ENCODE data around the gene PALM3. TPM values are rescaled to one million over a fixed set of nuclear protein-coding genes. Genes with fewer than 3 reads are reported as not detected.
A peak's percentile ranks its signal among the peaks of the same experiment; 100 is the strongest.

Gene PALM3
- total RNA-seq, 1 experiment from 2014 or later, result 8.1 TPM

- H3K4me3 ChIP-seq (ENCODE audit: insufficient read depth, low read depth, low read length), result no peak overlapping the region
- H3K27me3 ChIP-seq (ENCODE audit: control insufficient read depth, insufficient read depth, low read length), result no peaks in the 10 kb centered on the region
- 0 out of 2 replicates have a peak, but pooled peaks cover 1% of the 10 kb centered on the region for H3K36me3 ChIP-seq (replicated peaks; ENCODE audit: control insufficient read depth, insufficient read depth, low read length)
- DNase-seq, result no peak
These were observed 33.0 kb upstream of the PALM3 start for GRCh38 chr19:14094854-14095253.

GRCh38 chr19:14093117-14093823 is 31.4 kb upstream of the PALM3 start:
- H3K4me3 ChIP-seq (ENCODE audit: insufficient read depth, low read depth, low read length), result no peak overlapping the region
- no peak for DNase-seq
- H3K27me3 ChIP-seq (ENCODE audit: control insufficient read depth, insufficient read depth, low read length), result peaks cover 6% of the 10 kb centered on the region
- peaks cover 3% of the 10 kb centered on the region for H3K36me3 ChIP-seq (replicated peaks; ENCODE audit: control insufficient read depth, insufficient read depth, low read length)

GRCh38 chr19:14091813-14092462 is 30.1 kb upstream of the PALM3 start:
- H3K27me3 ChIP-seq (ENCODE audit: control insufficient read depth, insufficient read depth, low read length), result peaks cover 9% of the 10 kb centered on the region
- peak; percentile 79 for DNase-seq
- H3K36me3 ChIP-seq (replicated peaks; ENCODE audit: control insufficient read depth, insufficient read depth, low read length), result peaks cover 3% of the 10 kb centered on the region
- peak overlapping the region; percentile 66 for H3K4me3 ChIP-seq (ENCODE audit: insufficient read depth, low read depth, low read length)

DNA sequence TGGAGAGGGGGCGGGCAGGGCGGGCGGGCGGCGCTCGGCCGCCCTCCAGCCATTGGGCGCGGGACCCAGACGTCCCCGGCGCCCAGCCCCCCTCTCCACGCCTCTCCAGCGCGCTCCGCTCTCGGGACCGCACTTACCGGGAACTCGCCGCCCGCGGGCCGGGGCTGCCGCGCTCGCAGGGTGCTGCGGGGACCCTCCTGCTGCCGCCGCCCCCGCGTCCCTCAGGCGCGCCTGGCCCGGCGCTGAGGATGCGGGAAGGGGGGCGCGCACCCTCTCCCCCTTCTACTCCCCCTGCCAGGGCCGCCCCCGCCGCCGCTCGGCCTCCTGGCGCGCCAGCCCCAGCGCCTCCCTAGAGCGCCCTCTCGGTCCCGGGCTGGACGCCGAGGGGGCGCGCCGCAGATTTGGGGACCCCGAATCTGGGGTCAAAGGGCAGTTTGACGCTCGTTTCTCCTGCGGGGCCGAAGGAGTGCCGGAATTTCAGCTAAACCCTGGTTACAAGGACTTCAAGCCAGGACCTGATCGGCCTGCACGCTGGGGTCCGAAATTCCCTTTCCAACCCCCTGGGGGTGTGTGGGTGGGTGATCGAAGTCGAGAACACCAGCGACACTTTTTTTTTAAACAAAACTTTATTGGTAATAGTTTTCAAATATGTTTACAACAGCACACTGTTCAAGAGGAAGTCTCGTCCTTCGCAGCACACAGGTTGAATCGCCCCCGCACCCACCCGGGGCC is 29.4 kb upstream of the PALM3 start:
- H3K4me3 ChIP-seq (ENCODE audit: insufficient read depth, low read depth, low read length), result peak overlapping the region; percentile 66
- peak; percentile 97 for DNase-seq
- peaks cover 2% of the 10 kb centered on the region for H3K36me3 ChIP-seq (replicated peaks; ENCODE audit: control insufficient read depth, insufficient read depth, low read length)
- peaks cover 9% of the 10 kb centered on the region for H3K27me3 ChIP-seq (ENCODE audit: control insufficient read depth, insufficient read depth, low read length)

DNA sequence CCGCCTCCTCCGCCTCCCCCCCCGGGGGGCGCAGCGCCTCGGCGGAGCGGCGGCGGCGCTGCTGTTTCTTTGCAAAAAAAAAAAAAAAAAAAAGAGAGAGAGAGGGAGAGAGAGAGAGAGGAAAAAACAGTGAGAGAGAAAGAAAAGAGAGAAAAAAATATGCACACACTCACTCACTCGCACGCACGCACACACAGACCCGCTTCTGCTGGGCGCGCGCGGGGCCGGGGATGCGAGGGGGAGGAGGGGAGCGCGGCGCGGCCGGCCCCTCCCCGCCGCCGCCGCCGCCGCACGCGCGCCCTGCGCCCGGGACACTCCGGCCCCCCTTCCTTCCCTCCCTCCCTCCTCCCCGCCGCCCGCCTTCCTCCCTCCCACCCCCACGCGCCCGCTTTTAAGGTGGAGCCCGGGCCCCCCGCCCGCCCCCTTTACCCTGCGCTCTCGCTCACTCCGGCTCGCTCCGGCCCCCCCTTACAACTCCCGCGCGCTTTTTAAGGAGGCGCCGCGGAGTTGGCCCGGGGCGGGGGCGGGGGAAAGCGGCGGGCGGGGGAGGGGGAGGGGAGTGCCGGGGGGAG is 28.7 kb upstream of the PALM3 start, which contains the start of gene SAMD1:
Gene SAMD1, minus strand, starts transcription at position 243 of the 572 bp plus-strand sequence.
- Histone ChIP-seq H3K27me3 (ENCODE audit: control insufficient read depth, insufficient read depth, low read length) (peaks cover 12% of the 10 kb centered on the region), H3K4me3 (ENCODE audit: insufficient read depth, low read depth, low read length) (peak within 1 kb of the TSS; percentile 66), H3K36me3 (replicated peaks; ENCODE audit: control insufficient read depth, insufficient read depth, low read length) (peaks cover 2% of the 10 kb centered on the region)
- DNase-seq, result peak; percentile 97

DNA sequence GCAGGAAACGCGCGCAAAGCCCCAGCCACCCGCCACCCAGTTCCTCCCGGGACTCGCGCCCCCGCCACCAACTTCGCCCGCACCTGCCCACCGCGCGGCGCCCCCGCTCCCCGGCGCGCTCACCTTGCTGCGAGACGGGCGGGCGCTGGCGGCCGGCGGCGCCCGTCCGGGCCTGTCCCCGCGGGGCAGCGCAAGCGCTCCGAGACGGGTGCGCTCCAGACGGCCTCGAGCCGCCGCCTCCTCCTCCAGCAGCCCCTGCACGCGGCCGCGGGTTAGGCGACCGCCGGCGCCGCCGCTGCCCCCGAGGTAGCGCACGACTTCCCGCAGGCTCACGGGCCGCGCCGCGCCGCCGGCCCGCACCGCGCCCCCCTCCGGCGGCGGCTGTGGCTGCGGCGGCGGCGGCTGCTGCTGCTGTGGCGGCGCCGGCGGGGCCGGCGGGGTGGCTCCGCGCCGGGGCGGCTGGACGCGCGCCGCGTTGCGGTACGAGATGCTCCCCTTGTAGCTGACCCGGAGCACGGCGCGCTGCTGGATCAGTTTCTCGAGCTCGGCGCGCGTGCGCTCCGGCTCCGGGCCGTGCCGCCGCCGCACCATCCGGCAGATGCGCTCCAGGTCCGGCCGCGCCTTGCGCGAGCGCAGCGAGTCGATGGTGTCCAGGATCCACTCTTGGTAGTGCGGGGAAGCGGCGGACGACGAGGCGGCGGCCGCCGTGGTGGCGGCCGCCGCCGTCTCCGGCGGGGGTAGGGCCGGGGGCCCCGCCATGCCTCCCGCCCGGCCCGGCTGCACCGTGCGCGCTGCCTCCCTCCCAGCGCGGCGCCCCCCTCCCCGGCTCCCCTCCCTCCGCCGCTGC is 28.0 kb upstream of the PALM3 start:
- H3K36me3 ChIP-seq (replicated peaks; ENCODE audit: control insufficient read depth, insufficient read depth, low read length), result peaks cover 2% of the 10 kb centered on the region
- H3K4me3 ChIP-seq (ENCODE audit: insufficient read depth, low read depth, low read length), result peak overlapping the region; percentile 66
- DNase-seq, result peak; percentile 92
- peaks cover 16% of the 10 kb centered on the region for H3K27me3 ChIP-seq (ENCODE audit: control insufficient read depth, insufficient read depth, low read length)

- Histone ChIP-seq H3K36me3 (replicated peaks; ENCODE audit: control insufficient read depth, insufficient read depth, low read length) (peaks cover 2% of the 10 kb centered on the region), H3K27me3 (ENCODE audit: control insufficient read depth, insufficient read depth, low read length) (peaks cover 17% of the 10 kb centered on the region), H3K4me3 (ENCODE audit: insufficient read depth, low read depth, low read length) (peak overlapping the region; percentile 66)
- DNase-seq, result peak; percentile 74
These were observed 27.5 kb upstream of the PALM3 start for GRCh38 chr19:14089412-14089661.

GRCh38 chr19:14088634-14089411 is 26.9 kb upstream of the PALM3 start:
- Histone ChIP-seq H3K36me3 (replicated peaks; ENCODE audit: control insufficient read depth, insufficient read depth, low read length) (peaks cover 2% of the 10 kb centered on the region), H3K4me3 (ENCODE audit: insufficient read depth, low read depth, low read length) (peak overlapping the region; percentile 66), H3K27me3 (ENCODE audit: control insufficient read depth, insufficient read depth, low read length) (peaks cover 17% of the 10 kb centered on the region)
- peak; percentile 45 for DNase-seq

DNA sequence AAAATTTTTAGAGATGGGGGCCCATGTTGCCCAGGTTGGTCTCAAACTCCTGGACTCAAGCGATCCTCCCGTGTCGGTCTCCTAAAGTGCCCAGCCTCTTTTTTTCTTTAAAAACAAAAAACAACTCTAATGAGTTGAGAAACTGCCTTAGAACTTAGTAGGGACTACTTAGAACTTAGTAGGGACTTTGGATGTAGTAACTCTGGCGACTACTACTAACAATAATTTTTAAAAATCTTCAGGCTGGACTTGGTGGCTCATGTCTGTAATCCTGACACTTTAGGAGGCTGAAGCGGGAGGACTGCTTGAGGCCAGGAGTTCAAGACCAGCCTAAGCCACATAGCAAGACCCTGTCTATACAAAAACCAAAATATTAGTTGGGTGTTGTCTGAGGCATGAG is 24.2 kb upstream of the PALM3 start:
- H3K27me3 ChIP-seq (ENCODE audit: control insufficient read depth, insufficient read depth, low read length), result peaks cover 21% of the 10 kb centered on the region
- H3K4me3 ChIP-seq (ENCODE audit: insufficient read depth, low read depth, low read length), result peak overlapping the region; percentile 39; the same call in 1 of the 2 replicates
- DNase-seq, result no peak
- peaks cover 2% of the 10 kb centered on the region for H3K36me3 ChIP-seq (replicated peaks; ENCODE audit: control insufficient read depth, insufficient read depth, low read length)

- peak; percentile 71 for DNase-seq
- Histone ChIP-seq H3K36me3 (replicated peaks; ENCODE audit: control insufficient read depth, insufficient read depth, low read length) (peaks cover 2% of the 10 kb centered on the region), H3K27me3 (ENCODE audit: control insufficient read depth, insufficient read depth, low read length) (peaks cover 21% of the 10 kb centered on the region), H3K4me3 (ENCODE audit: insufficient read depth, low read depth, low read length) (peak within 1 kb of the TSS; percentile 39)
These were observed 23.6 kb upstream of the PALM3 start, which contains the start of gene C19orf67 for GRCh38 chr19:14085309-14085995. C19orf67 (minus strand) TSS chr19:14085783; CDS start chr19:14085627, 156 bp downstream.

DNA sequence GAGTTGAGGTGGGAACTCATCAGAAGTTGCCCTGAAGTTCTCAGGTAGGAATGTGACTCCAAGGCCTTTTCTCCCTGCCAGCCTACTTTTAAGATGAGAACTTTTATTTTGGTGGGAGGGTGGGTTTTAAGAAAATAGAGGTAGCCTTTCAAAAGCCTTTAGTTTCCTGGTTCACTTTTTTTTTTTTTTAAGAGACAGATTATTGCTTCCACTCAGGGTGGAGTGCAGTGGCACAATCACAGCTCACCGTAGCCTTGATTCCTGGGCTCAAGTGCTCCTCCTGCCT is 20.7 kb upstream of the PALM3 start:
- Histone ChIP-seq H3K36me3 (replicated peaks; ENCODE audit: control insufficient read depth, insufficient read depth, low read length) (no peaks in the 10 kb centered on the region), H3K4me3 (ENCODE audit: insufficient read depth, low read depth, low read length) (no peak overlapping the region), H3K27me3 (ENCODE audit: control insufficient read depth, insufficient read depth, low read length) (peaks cover 14% of the 10 kb centered on the region)
- no peak for DNase-seq

DNA sequence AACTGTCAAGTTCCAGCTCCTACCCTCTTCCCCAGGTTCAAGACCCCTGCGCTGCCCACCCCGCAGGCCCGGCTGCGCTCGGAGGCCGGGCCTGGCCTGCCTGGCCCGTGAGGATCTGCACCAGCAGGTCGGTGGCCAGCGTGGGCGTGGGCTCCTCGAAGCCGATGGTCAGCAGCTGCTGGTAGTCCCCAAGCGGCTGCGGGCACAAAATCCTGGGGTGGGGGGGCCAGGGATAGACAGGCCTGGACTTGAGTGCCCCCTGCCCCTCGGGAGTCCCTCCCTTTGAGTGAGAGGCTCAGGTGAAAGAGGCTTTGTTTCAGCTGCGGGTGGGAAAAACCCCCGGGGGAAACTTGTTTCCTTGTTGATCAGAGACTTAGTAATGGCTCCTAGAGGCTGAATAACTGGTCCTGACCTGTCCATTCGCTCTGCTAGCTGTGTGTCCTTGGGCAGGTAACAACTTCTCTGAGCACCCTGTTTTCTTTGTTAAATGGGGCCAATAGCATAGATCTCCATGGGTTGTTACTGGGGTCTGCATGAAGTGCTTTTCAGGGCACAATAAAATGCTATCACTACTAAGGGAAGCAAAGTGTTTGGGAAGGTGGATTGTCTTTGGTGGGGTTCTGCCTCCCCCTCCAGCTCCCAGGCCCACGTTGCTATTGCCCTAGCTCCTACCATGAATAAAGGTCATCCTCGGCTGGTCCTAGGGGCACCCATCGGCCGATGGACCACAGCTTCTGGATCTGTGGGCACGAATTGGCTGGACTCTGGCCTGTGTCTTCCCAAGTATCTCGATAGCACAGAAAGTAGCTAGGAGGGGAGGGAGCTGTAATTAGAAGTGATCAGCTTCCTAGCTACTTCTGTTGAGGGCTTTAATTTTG is 20.2 kb upstream of the PALM3 start:
- H3K4me3 ChIP-seq (ENCODE audit: insufficient read depth, low read depth, low read length), result peak overlapping the region; percentile 57
- peaks cover 12% of the 10 kb centered on the region for H3K27me3 ChIP-seq (ENCODE audit: control insufficient read depth, insufficient read depth, low read length)
- H3K36me3 ChIP-seq (replicated peaks; ENCODE audit: control insufficient read depth, insufficient read depth, low read length), result no peaks in the 10 kb centered on the region
- peak; percentile 16 for DNase-seq
